KBM-7 (cell line): ENCODE results near the gene ORC1.

Experiments used
- DNase-seq: peaks from one replicate; pipeline ENCODE4 v3.0.0-alpha.2; 2015
- in situ Hi-C: fragments of 300-500 bp; cut with MboI; formaldehyde crosslinking; loops from 2 replicates; pipeline ENCODE4 v1.14.3; 2020; ENCODE audit warnings: low sequenced_read_pairs, low pct_unique_long_range_greater_than_20kb, mixed read lengths

The ORC1 gene

DNA sequence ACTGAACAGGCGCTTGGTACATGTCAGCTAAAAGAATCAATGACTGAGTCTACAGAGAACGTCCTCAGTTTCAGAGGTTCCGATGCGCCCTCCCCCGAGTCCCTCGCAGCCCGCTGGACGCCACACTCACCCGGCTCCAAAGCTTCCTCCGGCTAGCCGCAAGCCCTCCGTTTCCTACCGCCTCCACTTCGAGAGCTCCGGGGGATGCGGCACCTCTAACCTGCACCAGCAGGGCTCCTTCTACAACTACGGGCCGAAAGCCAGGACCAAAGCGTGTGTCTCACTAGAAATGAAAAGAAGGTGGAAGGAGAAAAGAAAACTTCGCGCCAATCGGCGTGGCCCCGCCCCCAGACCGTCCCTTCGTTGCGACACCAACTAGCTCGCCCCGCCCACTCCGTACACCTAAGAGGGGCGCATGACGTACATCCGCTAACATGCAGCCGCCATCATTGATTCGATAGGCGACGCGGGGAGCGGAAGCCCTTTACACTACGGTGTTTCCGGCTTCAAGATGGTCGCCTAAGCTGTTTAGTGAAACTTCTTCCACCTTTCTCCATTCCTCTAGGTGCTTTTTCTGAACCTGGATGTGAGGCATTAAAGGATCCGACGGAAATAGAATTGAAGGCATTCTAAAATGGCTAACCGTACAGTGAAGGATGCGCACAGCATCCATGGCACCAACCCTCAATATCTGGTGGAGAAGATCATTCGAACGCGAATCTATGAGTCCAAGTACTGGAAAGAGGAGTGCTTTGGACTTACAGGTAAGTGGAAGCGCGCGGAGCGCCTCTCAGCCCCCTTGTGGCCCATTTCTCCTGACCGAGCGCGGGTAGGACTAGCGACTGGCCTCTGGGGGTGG lies at the start of gene ORC1, which contains the start of gene PRPF38A:
TSS of gene ORC1 (minus strand) at position 308 of the 859 bp plus-strand sequence. CDS start 2,200 bp downstream, outside the sequence.
TSS of gene PRPF38A (plus strand) at position 487 of the 859 bp plus-strand sequence. CDS start at position 635, 148 bp downstream.
- peak; percentile 97 for DNase-seq
- in situ Hi-C loops, result loop anchor here (25.0 kb wide), 1 partner anchor 283 kb away; the partner anchor contains the start of gene COA7

DNA sequence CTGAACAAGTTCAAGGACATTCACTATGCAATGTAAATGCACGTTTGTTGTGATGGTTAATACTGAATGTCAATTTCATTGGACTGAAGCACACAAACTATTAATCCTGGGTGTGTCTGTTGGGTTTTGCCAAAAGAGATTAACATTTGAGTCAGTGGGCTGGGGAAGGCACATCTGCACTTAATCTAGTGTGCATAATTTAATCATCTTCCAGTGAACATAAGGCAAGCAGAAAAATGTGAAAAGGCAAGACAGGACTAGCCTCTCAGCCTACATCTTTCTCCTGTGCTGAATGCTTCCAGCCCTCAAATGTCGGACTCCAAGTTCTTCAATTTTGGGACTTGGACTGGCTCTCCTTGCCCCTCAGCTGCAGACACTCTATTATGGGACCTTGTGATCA lies 40.2 kb upstream of the ORC1 start:
- DNase-seq, result no peak
- in situ Hi-C loops, result no loop called here

DNA sequence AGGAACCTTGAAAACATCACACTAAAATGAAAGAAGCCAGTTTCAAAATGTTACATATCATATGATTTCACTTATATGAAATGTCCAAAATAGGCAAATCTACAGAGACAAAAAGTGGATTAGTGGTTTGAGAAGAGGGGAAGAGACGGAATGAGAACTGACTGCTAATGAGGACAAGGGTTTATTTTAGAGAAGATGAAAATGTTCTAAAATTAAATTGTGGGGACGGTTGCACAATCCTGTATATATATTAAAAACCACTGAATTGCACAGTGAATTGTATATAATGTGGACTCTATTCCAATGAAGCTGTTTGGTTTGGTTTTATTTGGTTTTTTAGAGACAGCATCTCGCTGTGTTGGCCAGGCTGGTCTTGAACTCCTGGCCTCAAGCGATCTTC lies 35.8 kb upstream of the ORC1 start:
- in situ Hi-C loops, result no loop called here
- DNase-seq, result no peak

DNA sequence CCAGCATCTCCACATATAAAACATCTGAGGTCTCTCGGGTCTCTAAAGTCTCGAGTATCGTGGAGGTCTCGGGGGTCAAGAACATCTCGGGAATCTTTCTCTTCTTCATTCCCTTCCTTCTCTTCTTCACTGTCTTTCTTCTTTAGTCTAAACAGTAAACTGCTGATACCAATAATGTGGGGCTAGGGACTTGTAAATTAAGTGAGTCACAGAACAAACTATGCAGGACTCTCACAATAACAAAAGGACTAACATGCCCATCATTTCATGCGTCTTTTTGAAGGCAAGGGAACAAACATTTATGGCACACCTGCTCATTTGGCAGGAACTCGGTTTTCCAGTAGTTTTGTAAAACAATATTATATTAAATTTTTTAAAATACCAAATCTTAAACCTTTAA lies 32.6 kb upstream of the ORC1 start:
- DNase-seq, result no peak
- in situ Hi-C loops, result no loop called here

DNA sequence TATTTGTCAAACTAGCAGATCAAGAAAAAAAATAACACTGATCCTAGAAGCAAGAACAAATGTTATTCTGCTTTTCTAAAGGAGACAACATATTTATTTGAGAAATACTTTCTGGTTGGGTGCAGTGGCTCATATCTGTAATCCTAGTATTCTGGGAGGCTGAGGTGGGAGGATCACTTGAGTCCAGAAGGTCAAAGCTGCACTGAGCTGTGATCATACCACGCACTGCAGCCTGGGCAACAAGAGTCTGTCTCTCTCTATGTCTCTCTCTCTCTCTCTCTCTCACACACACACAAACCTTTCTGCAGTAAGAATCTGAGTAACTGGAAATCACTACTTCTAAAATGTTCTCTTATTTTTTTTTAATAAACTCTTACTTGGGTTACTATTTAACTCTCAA lies 31.4 kb upstream of the ORC1 start:
- in situ Hi-C loops, result no loop called here

DNA sequence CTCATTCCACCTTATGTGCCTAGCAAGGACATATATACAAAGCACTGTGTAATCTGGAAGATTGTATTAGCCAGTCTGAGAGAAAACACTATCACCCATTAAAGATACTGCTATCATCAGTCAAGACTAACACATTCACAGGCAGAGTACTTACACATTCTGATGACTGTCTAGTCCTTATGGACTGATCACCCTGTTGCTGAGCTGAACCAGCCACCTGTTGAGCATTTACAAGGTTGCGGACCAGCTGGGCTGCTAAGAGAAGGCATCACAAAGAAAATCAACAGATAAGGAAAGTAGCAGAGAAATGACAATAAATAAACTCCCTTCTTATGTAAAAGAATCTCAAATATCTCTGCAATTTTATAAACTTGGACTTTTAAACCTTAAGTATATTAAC lies 31.0 kb upstream of the ORC1 start:
- DNase-seq, result no peak
- in situ Hi-C loops, result no loop called here

More for the DNA sequence above, 31.4 kb upstream of the ORC1 start:
- no peak for DNase-seq

DNA sequence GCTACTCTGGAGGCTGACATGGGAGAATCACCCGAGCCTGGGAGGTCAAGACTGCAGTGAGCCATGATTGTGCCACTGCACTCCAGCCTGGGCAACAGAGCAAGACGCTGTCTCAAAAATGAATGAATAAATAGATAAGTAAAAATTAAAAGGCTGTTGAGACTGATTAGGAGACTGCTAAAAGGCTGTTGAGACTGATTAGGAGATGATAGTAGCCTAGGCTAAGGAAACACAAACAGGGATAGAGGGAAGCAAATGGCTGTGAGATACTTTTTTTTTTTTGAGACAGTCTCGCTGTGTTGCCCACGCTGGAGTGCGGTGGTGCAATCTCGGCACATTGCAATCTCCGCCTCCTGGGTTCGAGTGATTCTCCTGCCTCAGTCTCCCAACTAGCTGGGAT lies 28.6 kb upstream of the ORC1 start:
- in situ Hi-C loops, result no loop called here
- no peak for DNase-seq

DNA sequence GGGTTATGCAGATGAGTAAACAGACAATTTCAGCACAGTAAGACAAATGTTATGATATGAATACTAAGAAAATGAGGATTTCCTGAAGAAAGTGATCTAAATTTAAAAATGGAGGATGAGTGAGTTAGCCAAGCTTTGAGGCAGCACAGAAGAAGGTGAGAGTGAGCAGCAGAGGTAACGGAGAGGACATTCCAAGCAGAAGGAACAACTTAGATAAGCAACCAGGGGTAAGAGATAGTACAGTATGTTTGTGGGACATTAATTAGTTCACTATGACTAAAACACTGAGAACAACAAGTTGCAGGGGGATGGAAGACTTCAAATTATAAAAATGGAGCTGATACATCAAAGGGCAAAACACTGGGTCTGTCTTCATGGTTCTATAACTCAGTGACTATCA lies 22.9 kb upstream of the ORC1 start:
- in situ Hi-C loops, result no loop called here
- no peak for DNase-seq

DNA sequence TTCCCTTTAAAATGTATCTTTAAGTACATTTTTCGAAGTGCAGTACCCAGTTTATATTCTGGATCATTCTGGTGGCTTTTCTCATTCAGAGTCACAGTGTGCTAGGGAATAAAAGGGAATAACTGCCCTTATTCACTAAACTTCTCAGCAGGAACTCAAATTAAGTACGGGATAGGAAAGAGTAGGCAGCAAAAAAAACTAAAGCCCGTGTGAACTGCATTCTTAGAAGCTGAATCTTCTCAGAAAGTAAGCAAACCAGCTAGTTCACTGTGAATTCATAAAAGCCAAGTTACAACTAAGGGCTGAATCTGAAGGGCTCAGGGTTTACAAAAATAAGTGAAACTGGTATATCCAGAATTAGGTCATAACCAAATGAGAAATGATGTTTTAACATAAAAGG lies 22.1 kb upstream of the ORC1 start:
- in situ Hi-C loops, result no loop called here
- DNase-seq, result no peak

DNA sequence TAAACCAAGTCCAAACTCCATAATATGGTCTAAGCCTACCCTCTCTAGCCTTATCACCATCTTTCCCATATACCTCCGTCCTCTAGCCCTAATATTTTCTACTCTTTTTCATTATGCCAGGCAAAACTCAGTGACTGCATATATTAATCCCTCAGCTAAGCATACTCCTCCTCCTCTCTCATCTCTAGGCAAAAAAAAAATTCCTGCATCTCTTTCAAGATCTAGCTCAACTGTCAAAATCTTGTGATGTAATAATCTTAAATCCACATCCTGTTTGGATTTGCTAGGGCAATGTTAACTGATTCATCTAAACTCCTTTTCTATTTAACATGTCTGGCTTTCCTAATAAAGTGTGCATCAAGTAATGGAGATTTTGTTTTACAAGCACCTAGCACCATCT lies 20.6 kb upstream of the ORC1 start:
- in situ Hi-C loops, result loop anchor here (25.0 kb wide), 1 partner anchor 262 kb away; the partner anchor contains the start of gene COA7
- no peak for DNase-seq

DNA sequence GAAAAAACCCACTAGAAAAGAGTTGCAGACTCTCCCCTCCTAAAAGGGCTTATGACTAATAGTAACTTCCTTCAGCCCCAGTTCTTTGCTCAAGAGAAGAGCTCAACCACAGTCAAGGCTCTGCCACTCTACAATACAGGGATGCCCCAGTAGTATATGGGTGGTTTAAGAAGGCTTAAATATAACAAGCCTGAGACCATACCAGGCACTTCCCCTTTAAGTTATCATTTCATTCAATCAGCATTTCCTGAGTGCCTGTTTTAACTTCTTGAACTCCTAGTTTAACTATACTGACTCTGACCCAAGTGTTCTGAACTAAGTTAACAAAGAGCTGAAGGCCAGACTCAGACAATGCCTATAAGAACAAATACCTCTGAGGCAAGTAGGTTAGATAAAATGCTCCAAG lies 20.0 kb upstream of the ORC1 start:
- peak; percentile 76 for DNase-seq
- in situ Hi-C loops, result loop anchor here (25.0 kb wide), 1 partner anchor 263 kb away; the partner anchor contains the start of gene COA7

DNA sequence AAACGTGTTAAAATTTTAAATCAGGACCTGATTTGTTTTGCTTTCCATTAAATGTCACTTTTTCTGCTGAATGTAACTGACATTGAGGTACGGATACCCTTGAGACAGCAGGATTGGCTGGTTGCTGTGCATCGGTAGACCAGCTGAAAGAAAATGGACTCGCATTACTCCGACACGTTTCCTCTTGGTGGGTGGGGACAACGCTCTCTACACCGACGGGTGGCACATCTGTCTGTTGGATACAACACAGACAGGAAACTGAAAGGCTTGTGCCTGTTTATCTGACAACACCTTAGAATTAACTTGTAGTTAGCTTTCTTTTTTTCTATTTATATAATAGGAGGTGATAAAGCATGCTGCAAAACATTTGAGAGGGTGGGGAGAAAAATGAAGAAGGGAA lies 19.5 kb upstream of the ORC1 start:
- in situ Hi-C loops, result loop anchor here (25.0 kb wide), 1 partner anchor 264 kb away; the partner anchor contains the start of gene COA7
- peak; percentile 39 for DNase-seq

DNA sequence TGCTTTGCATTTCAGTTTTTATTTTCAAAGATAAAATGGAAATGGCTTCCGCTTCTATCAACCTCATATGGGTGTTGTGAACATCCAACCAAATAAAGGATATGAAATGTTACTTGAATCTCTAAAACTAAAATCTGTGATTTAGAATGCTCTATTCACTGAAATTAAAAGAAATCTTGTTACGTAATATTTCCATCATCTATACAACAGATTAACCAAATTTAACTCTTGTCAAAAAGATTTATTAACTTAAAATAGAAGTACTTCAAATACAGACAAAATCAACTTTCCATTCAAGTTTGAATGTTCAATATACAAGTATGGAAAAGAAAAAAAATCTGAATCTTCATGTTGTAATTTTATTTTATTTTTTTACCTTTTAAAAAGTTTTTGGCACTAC lies 18.8 kb upstream of the ORC1 start:
- in situ Hi-C loops, result loop anchor here (25.0 kb wide), 1 partner anchor 264 kb away; the partner anchor contains the start of gene COA7
- DNase-seq, result no peak

DNA sequence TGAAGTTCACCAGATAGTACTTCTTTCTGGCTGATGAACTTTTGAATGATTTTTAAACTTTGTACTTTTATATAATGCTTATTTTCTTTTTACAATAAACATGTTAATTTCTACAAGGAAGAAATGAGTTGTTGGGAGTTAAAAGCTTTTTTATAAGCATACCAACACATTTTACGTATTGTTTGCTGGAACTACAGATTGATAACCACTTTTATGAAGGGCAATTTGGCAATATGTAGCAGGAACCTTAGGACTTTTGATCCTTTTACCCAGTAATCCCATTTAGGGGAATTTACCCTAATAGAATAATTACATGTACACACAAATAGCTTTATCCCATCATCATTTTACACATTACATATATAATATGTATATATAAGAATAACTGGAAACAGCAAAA lies 16.5 kb upstream of the ORC1 start:
- no peak for DNase-seq

DNA sequence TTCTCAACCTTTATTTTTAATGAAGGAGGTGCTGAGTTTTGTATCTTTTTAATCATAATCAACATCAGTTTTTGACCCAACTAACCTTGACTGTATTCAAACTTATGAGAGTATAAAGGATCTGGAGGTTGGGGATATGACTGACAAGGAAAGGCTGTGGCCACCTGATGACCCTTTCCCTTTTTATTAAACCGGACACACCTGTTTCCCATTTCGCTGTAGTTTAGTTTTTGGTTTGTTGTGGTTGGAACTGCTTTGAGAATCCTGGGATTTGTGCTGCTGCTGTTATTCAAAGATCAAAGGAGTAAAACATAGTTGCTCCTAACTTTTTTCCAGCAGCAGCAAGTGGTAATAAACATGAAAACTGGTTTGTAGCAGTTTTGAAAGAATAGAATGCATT lies 12.6 kb upstream of the ORC1 start:
- in situ Hi-C loops, result loop anchor here (25.0 kb wide), 1 partner anchor 270 kb away; the partner anchor contains the start of gene COA7

More for the DNA sequence above, 16.5 kb upstream of the ORC1 start:
- in situ Hi-C loops, result loop anchor here (25.0 kb wide), 1 partner anchor 267 kb away; the partner anchor contains the start of gene COA7

DNA sequence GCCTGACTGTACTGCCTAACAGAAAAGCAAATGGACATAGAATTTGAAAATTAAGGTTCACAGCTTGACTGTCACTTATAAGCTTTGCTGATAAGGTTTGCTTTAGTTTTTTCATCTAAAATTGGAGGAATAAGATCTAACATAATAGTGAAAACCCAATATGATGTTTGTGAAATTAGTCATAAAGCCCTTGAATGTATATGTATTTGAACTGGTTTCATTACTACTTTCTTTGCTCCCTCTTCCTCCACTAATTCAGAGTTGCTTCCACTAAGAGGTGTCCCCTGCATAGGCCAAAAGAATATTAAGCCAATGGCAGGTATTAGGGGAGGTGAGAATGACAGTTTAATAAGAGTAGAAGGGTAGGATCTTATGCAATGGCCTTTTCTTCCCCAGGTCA lies 10.7 kb upstream of the ORC1 start:
- DNase-seq, result no peak
- in situ Hi-C loops, result loop anchor here (25.0 kb wide), 1 partner anchor 272 kb away; the partner anchor contains the start of gene COA7

More for the DNA sequence above, 12.6 kb upstream of the ORC1 start:
- DNase-seq, result no peak

DNA sequence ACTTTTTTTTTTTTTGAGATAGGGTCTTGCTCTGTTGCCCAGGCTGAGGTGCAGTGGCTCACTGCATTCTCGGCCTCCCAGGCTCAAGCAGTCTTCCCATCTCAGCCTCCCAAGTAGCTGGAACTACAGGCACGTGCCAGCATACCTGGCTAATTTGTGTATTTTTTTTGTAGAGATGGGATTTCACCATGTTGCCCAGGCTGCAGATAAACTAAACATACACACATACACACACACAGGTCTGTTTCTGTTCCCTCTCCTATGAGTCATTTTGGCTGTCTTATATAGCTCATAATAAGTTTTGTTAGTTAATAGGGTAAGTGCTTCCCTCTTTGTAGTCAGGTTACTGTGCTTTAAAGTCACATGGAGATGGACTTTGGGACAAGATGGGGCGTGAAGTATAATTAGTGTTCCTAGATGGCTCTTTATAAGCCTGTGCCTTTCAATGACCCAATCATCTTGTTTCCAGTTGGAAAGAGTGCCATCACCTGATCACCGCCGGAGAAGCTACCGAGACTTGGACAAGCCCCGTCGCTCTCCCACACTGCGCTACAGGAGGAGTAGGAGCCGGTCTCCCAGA lies 9.3 kb upstream of the ORC1 start:
- DNase-seq, result no peak
- in situ Hi-C loops, result loop anchor here (25.0 kb wide), 1 partner anchor 274 kb away; the partner anchor contains the start of gene COA7

DNA sequence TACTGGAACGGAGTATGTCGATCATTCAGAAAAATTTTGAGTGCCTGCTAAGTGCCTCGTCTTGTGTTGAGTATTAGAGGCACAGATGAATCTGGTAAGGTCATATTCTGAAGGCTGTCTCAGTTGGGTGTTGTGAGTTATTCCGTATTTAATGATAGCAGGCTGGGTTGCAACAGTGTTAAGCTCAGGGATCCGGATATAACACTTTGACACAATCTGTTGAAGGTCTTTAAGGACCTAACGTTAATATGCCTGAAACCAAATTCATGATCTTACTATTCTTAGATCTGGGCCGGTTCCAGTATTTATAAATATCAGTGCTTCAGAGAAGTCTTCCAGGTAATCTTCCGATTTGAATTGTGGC lies 734 bp upstream of the ORC1 start:
- in situ Hi-C loops, result loop anchor here (25.0 kb wide), 1 partner anchor 282 kb away; the partner anchor contains the start of gene COA7
- no peak for DNase-seq

DNA sequence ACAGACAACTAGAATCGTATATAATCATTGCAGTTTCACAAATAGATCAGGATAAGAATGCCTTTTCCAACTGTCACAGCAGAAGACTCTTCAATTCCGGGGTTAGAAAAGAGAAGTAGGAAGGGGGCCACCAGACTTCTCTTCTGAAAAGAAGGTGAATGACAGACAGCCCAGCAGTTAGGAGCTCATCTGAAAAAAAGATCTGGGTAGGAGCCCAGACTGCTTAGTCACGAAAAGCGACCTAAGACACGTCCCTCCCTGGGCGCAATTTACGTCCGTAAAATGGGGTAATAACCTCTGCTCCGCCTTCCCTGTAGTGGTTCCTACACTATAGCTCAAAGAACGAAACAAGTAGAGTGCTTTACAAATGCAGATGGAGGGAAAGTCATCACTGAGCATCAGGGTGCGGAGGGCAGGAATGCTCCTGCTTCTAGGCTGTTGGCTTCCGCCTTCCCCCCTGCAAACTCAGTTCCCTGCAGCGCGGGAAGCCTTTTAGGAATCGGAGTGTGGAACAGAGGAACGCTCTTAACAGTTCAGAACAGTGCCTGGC lies 582 bp downstream of the ORC1 start:
- DNase-seq, result peak; percentile 79
- in situ Hi-C loops, result loop anchor here (25.0 kb wide), 1 partner anchor 284 kb away; the partner anchor contains the start of gene COA7
